HCT116 (cell line): ENCODE measurements around the gene PRPF19. TPM values are rescaled to one million over a fixed set of nuclear protein-coding genes. Genes with fewer than 3 reads are reported as not detected.

ENCODE experiments used
- ATAC-seq: fragments of 200-7000 bp; cut with Tn5 transposase; 2 replicates; pipeline ENCODE4 v1.9.1; 2020; ENCODE audit warnings: mild to moderate bottlenecking, moderate library complexity
- BruUV-seq: library from RNA; stranded (reverse); fragments of 400-500 nt; replicated peaks from 2 replicates; lab custom pipeline; 2021; lab: Mats Ljungman, UMichigan
- CTCF ChIA-PET: fragments of 300-600 bp; sonication (Branson Sonifier 250); formaldehyde crosslinking; loops from one replicate; lab custom pipeline; 2021; ENCODE audit warnings: antibody characterized with exemption; lab: Charles Lee
- POLR2A ChIA-PET: fragments of 300-600, 350-600 bp; sonication (Branson Sonifier 250); formaldehyde crosslinking; loops from one replicate; lab custom pipeline; 2021; ENCODE audit warnings: antibody characterized with exemption; lab: Charles Lee
- RAD21 ChIA-PET, 2 experiments: fragments of 300-600 bp; sonication (Branson Sonifier 250); formaldehyde crosslinking; loops; one replicate each; lab custom pipeline; 2023; ENCODE audit warnings: low total read pairs in 2 of 2; ENCODE audit not compliant: uncharacterized antibody in 2 of 2, unreplicated experiment in 2 of 2, low non-redundant PET in 1 of 2; lab: Charles Lee
- DNase-seq: peaks from one replicate; pipeline ENCODE4 v3.0.0-alpha.2; 2010; ENCODE audit warnings: low read depth, low spot score
- H2AFZ ChIP-seq: fragments of 200-600 bp; shearing (Covaris generic), sonication (generic); 2 replicates; pipeline ENCODE4 v1.6.1; 2017; ENCODE audit warnings: low read depth, mixed run types, mixed read lengths, antibody characterized with exemption, low read length; ENCODE audit not compliant: poor library complexity, severe bottlenecking
- H3K27ac ChIP-seq: 2 replicates; pipeline ENCODE4 v1.5.1; 2012; ENCODE audit warnings: low read depth, low read length
- H3K27me3 ChIP-seq: fragments of 200-600 bp; sonication (generic); 2 replicates; pipeline ENCODE4 v1.6.1; 2016; ENCODE audit warnings: mixed run types, low read length, mixed read lengths; ENCODE audit not compliant: insufficient read depth
- H3K36me3 ChIP-seq, 2 experiments: fragments of 200-500 bp in 1 of 2; fragments of 200-600 bp in 1 of 2; sonication (Bioruptor generic) in 1 of 2; sonication (generic) in 1 of 2; 2 replicates each; pipeline versions ENCODE4 v1.5.1 to v1.6.1; 2014 to 2016; ENCODE audit warnings: low read length in 2 of 2, inconsistent platforms in 1 of 2, mixed read lengths in 1 of 2, mixed run types in 1 of 2; ENCODE audit not compliant: insufficient read depth in 2 of 2, control insufficient read depth in 1 of 2
- H3K4me1 ChIP-seq, 2 experiments: fragments of 200-600 bp in 1 of 2; sonication (generic) in 1 of 2; 2 replicates each; pipeline versions ENCODE4 v1.5.1 to v1.6.1; 2012 to 2017; ENCODE audit warnings: low read length in 2 of 2, inconsistent platforms in 1 of 2, mild to moderate bottlenecking in 1 of 2, mixed read lengths in 1 of 2, mixed run types in 1 of 2, moderate library complexity in 1 of 2; ENCODE audit not compliant: insufficient read depth in 2 of 2, control insufficient read depth in 1 of 2
- H3K4me2 ChIP-seq: fragments of 200-600 bp; sonication (generic); 2 replicates; pipeline ENCODE4 v1.6.1; 2017; ENCODE audit warnings: mixed run types, low read length, mixed read lengths
- H3K4me3 ChIP-seq, 2 experiments: fragments of 200-600 bp in 1 of 2; sonication (generic) in 1 of 2; replicated peaks in 1 of 2; 2 replicates each; pipeline ENCODE4 v1.5.1; 2011 to 2016; ENCODE audit warnings: low read length in 2 of 2, control low read depth in 1 of 2, low read depth in 1 of 2, mild to moderate bottlenecking in 1 of 2, mixed read lengths in 1 of 2, mixed run types in 1 of 2
- H3K79me2 ChIP-seq: fragments of 200-600 bp; sonication (generic); 2 replicates; pipeline ENCODE4 v1.6.1; 2017; ENCODE audit warnings: mild to moderate bottlenecking, mixed run types, low read length, moderate library complexity, mixed read lengths; ENCODE audit not compliant: insufficient read depth
- H3K9ac ChIP-seq: fragments of 200-600 bp; sonication (generic); 2 replicates; pipeline ENCODE4 v1.6.1; 2016; ENCODE audit warnings: low read length, mixed read lengths
- H3K9me2 ChIP-seq: fragments of 200-600 bp; sonication (generic), shearing (Covaris generic); 2 replicates; pipeline ENCODE4 v1.6.1; 2017; ENCODE audit warnings: mixed run types, mild to moderate bottlenecking, moderate library complexity; ENCODE audit not compliant: insufficient read depth
- H3K9me3 ChIP-seq, 2 experiments: fragments of 200-500 bp in 1 of 2; fragments of 200-600 bp in 1 of 2; sonication (Bioruptor generic) in 1 of 2; sonication (generic) in 1 of 2; 2 replicates each; pipeline ENCODE4 v1.6.1; 2014 to 2017; ENCODE audit warnings: low read length in 2 of 2, mixed read lengths in 2 of 2, inconsistent platforms in 1 of 2, low read depth in 1 of 2, mild to moderate bottlenecking in 1 of 2, mixed run types in 1 of 2, moderate library complexity in 1 of 2; ENCODE audit not compliant: control insufficient read depth in 1 of 2, insufficient read depth in 1 of 2
- H4K20me1 ChIP-seq: fragments of 200-600 bp; sonication (generic), shearing (Covaris generic); 2 replicates; pipeline ENCODE4 v1.6.1; 2017; ENCODE audit warnings: mixed run types, mild to moderate bottlenecking, moderate library complexity; ENCODE audit not compliant: insufficient read depth
- ATF3 ChIP-seq: IDR thresholded peaks from 2 replicates; pipeline ENCODE4 v1.6.1; 2012
- CBX3 ChIP-seq: IDR thresholded peaks from 2 replicates; pipeline ENCODE4 v1.6.1; 2012; ENCODE audit warnings: low read depth
- CEBPB ChIP-seq: IDR thresholded peaks from 2 replicates; pipeline ENCODE4 v1.6.1; 2012; ENCODE audit warnings: low read depth
- CTCF ChIP-seq, 3 experiments: fragments of 200-600 bp in 1 of 3; sonication (generic) in 1 of 3; IDR thresholded peaks in 2 of 3; conservative IDR thresholded peaks in 1 of 3; 2 replicates each; pipeline ENCODE4 v1.5.1; 2012 to 2017; ENCODE audit warnings: low read depth in 2 of 3, low read length in 2 of 3, antibody characterized with exemption in 1 of 3, borderline replicate concordance in 1 of 3, control low read depth in 1 of 3, mild to moderate bottlenecking in 1 of 3, mixed read lengths in 1 of 3, mixed run types in 1 of 3, moderate library complexity in 1 of 3; ENCODE audit not compliant: insufficient read depth in 1 of 3
- EGR1 ChIP-seq: IDR thresholded peaks from 2 replicates; pipeline ENCODE4 v1.6.1; 2012; ENCODE audit warnings: low read depth
- ELF1 ChIP-seq: IDR thresholded peaks from 2 replicates; pipeline ENCODE4 v1.6.1; 2012; ENCODE audit warnings: low read depth, borderline replicate concordance
- EZH2 ChIP-seq: fragments of 200-600 bp; sonication (generic); IDR thresholded peaks from 2 replicates; pipeline ENCODE4 v1.6.1; 2017; ENCODE audit warnings: antibody characterized with exemption, mixed run types
- EZH2phosphoT487 ChIP-seq: fragments of 200-600 bp; IDR thresholded peaks from 2 replicates; pipeline ENCODE4 v1.6.1; 2018; ENCODE audit warnings: antibody characterized with exemption, borderline replicate concordance
- FOSL1 ChIP-seq: IDR thresholded peaks from 2 replicates; pipeline ENCODE4 v1.6.1; 2012; ENCODE audit warnings: low read depth
- JUND ChIP-seq: IDR thresholded peaks from 2 replicates; pipeline ENCODE4 v1.6.1; 2012
- MAX ChIP-seq: IDR thresholded peaks from 2 replicates; pipeline ENCODE4 v1.6.1; 2012
- POLR2A ChIP-seq: IDR thresholded peaks from 2 replicates; pipeline ENCODE4 v1.7.0; 2011; ENCODE audit warnings: borderline replicate concordance; ENCODE audit not compliant: insufficient read depth, insufficient read length; ENCODE audit errors: extremely low read depth
- POLR2AphosphoS5 ChIP-seq: IDR thresholded peaks from 2 replicates; pipeline ENCODE4 v1.6.1; 2011; ENCODE audit warnings: mild to moderate bottlenecking, low read depth, low read length, moderate library complexity
- RAD21 ChIP-seq: IDR thresholded peaks from 2 replicates; pipeline ENCODE4 v1.6.1; 2012; ENCODE audit warnings: low read depth, mild to moderate bottlenecking
- REST ChIP-seq: IDR thresholded peaks from 2 replicates; pipeline ENCODE4 v1.6.1; 2012; ENCODE audit warnings: low read depth
- SIN3A ChIP-seq: IDR thresholded peaks from 2 replicates; pipeline ENCODE4 v1.6.1; 2012; ENCODE audit warnings: low read depth
- SP1 ChIP-seq: IDR thresholded peaks from 2 replicates; pipeline ENCODE4 v1.6.1; 2012; ENCODE audit warnings: low read depth
- SRF ChIP-seq: IDR thresholded peaks from 2 replicates; pipeline ENCODE4 v1.6.1; 2012; ENCODE audit warnings: low read depth
- TCF7L2 ChIP-seq: IDR thresholded peaks from 2 replicates; pipeline ENCODE4 v1.7.0; 2011; ENCODE audit warnings: borderline replicate concordance, inconsistent platforms; ENCODE audit not compliant: insufficient read depth, insufficient read length; ENCODE audit errors: extremely low read depth
- YY1 ChIP-seq: IDR thresholded peaks from 2 replicates; pipeline ENCODE4 v1.6.1; 2011; ENCODE audit warnings: low read length, low read depth, moderate library complexity, mild to moderate bottlenecking; ENCODE audit not compliant: insufficient replicate concordance; ENCODE audit errors: extremely low read depth
- ZNF274 ChIP-seq: fragments of 200-500 bp; sonication (Bioruptor generic); IDR thresholded peaks from 2 replicates; pipeline ENCODE4 v1.6.1; 2014; ENCODE audit warnings: mild to moderate bottlenecking, low read depth, low read length, inconsistent platforms
- intact Hi-C: fragments of 100-400 bp; cut with micrococcal nuclease; formaldehyde crosslinking; loops from 2 replicates; pipeline ENCODE4 v1.10.0; 2022
- total RNA-seq: library from RNA; stranded (reverse); gene quantifications from one replicate; pipeline ENCODE4 v1.2.1, GENCODE V29; 2021; ENCODE audit not compliant: unreplicated experiment

PRPF19 gene
- total RNA-seq, 1 experiment from 2014 or later, result 156 TPM

GRCh38 chr11:60899046-60899936 is 7.1 kb downstream of the PRPF19 start:
- CTCF ChIA-PET, result interaction anchor here (0.6 to 2.1 kb wide), 25 partner anchors 8 to 289 kb away, joined by 3 to 38 read pairs (median 4); partner anchors contain the start of genes TMEM109 and TMEM132A
- POLR2A ChIA-PET, result interaction anchor here (0.9 kb wide), 1 partner anchor 68 kb away, joined by 3 read pairs; no protein-coding TSS in a partner anchor
- RAD21 ChIA-PET, result interaction anchor here in 1 of 2 experiments (1.8 kb wide), 1 partner anchor 68 kb away, joined by 7 read pairs; no protein-coding TSS in a partner anchor
- Histone ChIP-seq H3K4me3 (no peak overlapping the region), H4K20me1 (peaks cover 7% of the 10 kb centered on the region), H3K4me1 (peaks cover 0 to 3% of the 10 kb centered on the region in 2 experiments; a peak in 1 of 4 replicates), H3K27me3 (no peaks in the 10 kb centered on the region), H3K9me2 (no peaks in the 10 kb centered on the region), H3K79me2 (peaks cover 36% of the 10 kb centered on the region), H3K36me3 (peaks cover 65 to 78% of the 10 kb centered on the region in 2 experiments), H3K9ac (no peak overlapping the region), H3K9me3 (no peaks in the 10 kb centered on the region), H3K4me2 (no peak overlapping the region), H3K27ac (no peak overlapping the region; the same call in 1 of the 2 replicates), H2AFZ (no peak overlapping the region)
- peak; percentile 51 for DNase-seq
- BruUV-seq, result no TSS peak
- intact Hi-C loops, result loop anchor here (1.0 kb wide), 1 partner anchor 68 kb away; no protein-coding TSS in a partner anchor
- peak; percentile 95 for ATAC-seq
- TF ChIP-seq ELF1 (no peak), SRF (0 out of 2 replicates have a peak, but pooled peaks have one; percentile 15), SIN3A (no peak), CTCF (IDR thresholded peaks at IDR 0.05 in 2 of 3, conservative IDR thresholded peaks at IDR 0.05 in 1 of 3; ENCODE audit: borderline replicate concordance in 1 of 3, insufficient read depth in 1 of 3, low read depth in 2 of 3, low read length in 2 of 3) (peak; percentile 67 to 93 (median 93); a peak in 5 of 6 replicates), EGR1 (no peak), CEBPB (no peak), YY1 (no peak), ATF3 (no peak), MAX (no peak), EZH2 (no peak), EZH2phosphoT487 (no peak), CBX3 (no peak), POLR2AphosphoS5 (no peak), FOSL1 (no peak), POLR2A (no peak), SP1 (no peak), REST (no peak), JUND (no peak), RAD21 (peak; percentile 52; the same call in 1 of the 2 replicates), TCF7L2 (no peak), ZNF274 (no peak)
